GM23338 (cell line): ENCODE data around the gene TTC23. TPM values are rescaled to one million over a fixed set of nuclear protein-coding genes. Genes with fewer than 3 reads are reported as not detected.

Experiments used
- ATAC-seq: fragments of 200-7000 bp; cut with Tn5 transposase; 3 replicates; pipeline ENCODE4 v1.9.1; 2020
- DNase-seq: peaks from one replicate; pipeline ENCODE4 v3.0.0-alpha.2; 2015; ENCODE audit warnings: low spot score
- H2AFZ ChIP-seq: fragments of 200-600 bp; sonication (generic); 2 replicates; pipeline ENCODE4 v1.8.0; 2016; ENCODE audit warnings: antibody characterized with exemption, mild to moderate bottlenecking, moderate library complexity
- H3F3A ChIP-seq: fragments of 200-600 bp; sonication (generic); replicated peaks from 2 replicates; pipeline ENCODE4 v1.8.0; 2017; ENCODE audit warnings: antibody characterized with exemption, mixed run types, low read depth
- H3K27ac ChIP-seq: fragments of 200-600 bp; sonication (generic); 2 replicates; pipeline ENCODE4 v1.6.1; 2016; ENCODE audit warnings: low read depth
- H3K27me3 ChIP-seq: fragments of 200-600 bp; sonication (generic); 2 replicates; pipeline ENCODE4 v1.8.0; 2016; ENCODE audit warnings: mild to moderate bottlenecking, mixed run types, moderate library complexity; ENCODE audit not compliant: insufficient read depth
- H3K36me3 ChIP-seq: fragments of 200-600 bp; sonication (generic); 2 replicates; pipeline ENCODE4 v1.8.0; 2016; ENCODE audit warnings: mild to moderate bottlenecking; ENCODE audit not compliant: insufficient read depth
- H3K4me1 ChIP-seq: fragments of 200-600 bp; sonication (generic); 2 replicates; pipeline ENCODE4 v1.8.0; 2016; ENCODE audit warnings: mild to moderate bottlenecking, moderate library complexity; ENCODE audit not compliant: insufficient read depth
- H3K4me2 ChIP-seq: fragments of 200-600 bp; sonication (generic); 2 replicates; pipeline ENCODE4 v1.7.1; 2017; ENCODE audit warnings: mixed run types
- H3K4me3 ChIP-seq: fragments of 200-600 bp; sonication (generic); 2 replicates; pipeline ENCODE4 v1.6.1; 2016; ENCODE audit warnings: mixed run types
- H3K79me2 ChIP-seq: fragments of 200-600 bp; sonication (generic); replicated peaks from 2 replicates; pipeline ENCODE4 v1.8.0; 2017; ENCODE audit warnings: mild to moderate bottlenecking; ENCODE audit not compliant: insufficient read depth
- H3K9me2 ChIP-seq: fragments of 200-600 bp; sonication (generic); 2 replicates; pipeline ENCODE4 v1.8.0; 2017; ENCODE audit not compliant: insufficient read depth
- H4K20me1 ChIP-seq: fragments of 200-600 bp; sonication (generic); replicated peaks from 2 replicates; pipeline ENCODE4 v1.8.0; 2017; ENCODE audit warnings: mild to moderate bottlenecking; ENCODE audit not compliant: insufficient read depth
- H3K27ac Mint-ChIP-seq: 2 replicates; pipeline ENCODE4 v1.8.0; 2020; ENCODE audit warnings: inconsistent platforms, mild to moderate bottlenecking, moderate library complexity, mixed read lengths
- H3K27me3 Mint-ChIP-seq: 3 replicates; pipeline ENCODE4 v1.8.0; 2022; ENCODE audit warnings: low read depth, mild to moderate bottlenecking, moderate library complexity, mixed read lengths, inconsistent platforms; ENCODE audit not compliant: insufficient read depth, poor library complexity
- H3K36me3 Mint-ChIP-seq: 3 replicates; pipeline ENCODE4 v1.8.0; 2021; ENCODE audit warnings: low read depth, mild to moderate bottlenecking, inconsistent platforms, moderate library complexity, mixed read lengths
- H3K4me1 Mint-ChIP-seq: 3 replicates; pipeline ENCODE4 v1.8.0; 2020; ENCODE audit warnings: mild to moderate bottlenecking, inconsistent platforms, mixed read lengths
- H3K4me3 Mint-ChIP-seq: 3 replicates; pipeline ENCODE4 v1.8.0; 2021; ENCODE audit warnings: moderate library complexity, mild to moderate bottlenecking, inconsistent platforms, mixed read lengths
- H3K9me3 Mint-ChIP-seq: 3 replicates; pipeline ENCODE4 v1.8.0; 2020; ENCODE audit warnings: moderate library complexity, mild to moderate bottlenecking, inconsistent platforms, mixed read lengths
- CREB1 ChIP-seq: fragments of 250-450 bp; sonication (Bioruptor Pico); IDR thresholded peaks from 2 replicates; pipeline ENCODE4 v1.5.0; 2020; ENCODE audit warnings: low read depth, mild to moderate bottlenecking, moderate library complexity
- ETS1 ChIP-seq: IDR thresholded peaks from 2 replicates; pipeline ENCODE4 v1.6.1; 2016; ENCODE audit warnings: antibody characterized with exemption
- EZH2 ChIP-seq: fragments of 200-600 bp; sonication (generic); IDR thresholded peaks from one replicate; pipeline ENCODE4 v1.8.0; 2017; ENCODE audit warnings: antibody characterized with exemption, mild to moderate bottlenecking, low read depth; ENCODE audit not compliant: unreplicated experiment
- EZH2phosphoT487 ChIP-seq: fragments of 200-600 bp; sonication (generic); IDR thresholded peaks from one replicate; pipeline ENCODE4 v1.8.1; 2018; ENCODE audit warnings: antibody characterized with exemption; ENCODE audit not compliant: unreplicated experiment
- NANOG ChIP-seq: IDR thresholded peaks from 2 replicates; pipeline ENCODE4 v1.6.1; 2016; ENCODE audit warnings: antibody characterized with exemption, borderline replicate concordance
- REST ChIP-seq: IDR thresholded peaks from one replicate; pipeline ENCODE4 v1.6.1; 2018; ENCODE audit warnings: antibody characterized with exemption; ENCODE audit not compliant: unreplicated experiment
- ZNF114 ChIP-seq: fragments of 250-450 bp; sonication (Bioruptor Pico); IDR thresholded peaks from 2 replicates; pipeline ENCODE4 v1.5.0; 2020; ENCODE audit warnings: mild to moderate bottlenecking, moderate library complexity
- polyA plus RNA-seq: library from polyadenylated mRNA; unstranded; fragments of >200 nt; fragmentation: Nextera tagmentation; extraction: Ambion mirVana; gene quantifications from 2 replicates; pipeline ENCODE4 v1.2.1, GENCODE V29; 2016
- total RNA-seq: library from RNA; depleted of rRNA; stranded (reverse); fragments of >200 nt; shearing (Covaris generic); gene quantifications from 2 replicates; pipeline ENCODE4 v1.2.3, GENCODE V29; 2014
- TF ChIP-seq, protein P1 (sequence below): fragments of 250-450 bp; sonication (Bioruptor Pico); IDR thresholded peaks from 2 replicates; pipeline ENCODE4 v1.5.0; 2020; ENCODE audit warnings: mild to moderate bottlenecking, moderate library complexity

Gene TTC23
- total and polyA plus RNA-seq, 2 experiments from 2014 or later = 6.3 to 25.2 TPM

DNA sequence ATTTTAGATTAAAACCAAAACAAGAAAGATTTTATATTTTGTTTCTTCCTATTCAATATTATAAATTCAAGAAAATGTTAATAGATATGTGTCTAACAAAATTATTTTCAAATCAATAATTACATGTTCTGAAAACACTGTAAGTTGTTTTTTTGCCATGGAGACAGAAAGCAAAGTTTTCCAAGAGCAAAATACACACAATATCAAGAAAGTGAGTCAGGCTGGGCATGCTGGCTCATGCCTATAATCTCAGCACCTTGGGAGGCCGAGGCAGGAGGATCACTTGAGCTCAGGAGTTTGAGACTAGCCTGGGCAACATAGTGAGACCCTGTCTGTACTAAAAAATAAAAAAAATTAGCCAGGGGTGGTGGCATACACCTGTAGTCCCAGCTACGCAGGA is 71.7 kb downstream of the TTC23 start:
- H3K4me2 ChIP-seq = no peak overlapping the region
- DNase-seq (no peak), ATAC-seq (no peak)
- no peak overlapping the region for H3K4me3 Mint-ChIP-seq
- peaks cover 2% of the 10 kb centered on the region for H3K27me3 Mint-ChIP-seq
- no peaks in the 10 kb centered on the region for H4K20me1 ChIP-seq
- H3K27ac ChIP-seq = no peak overlapping the region
- H3K4me3 ChIP-seq = no peak overlapping the region
- H3K9me2 ChIP-seq = no peaks in the 10 kb centered on the region
- no peaks in the 10 kb centered on the region for H3K36me3 ChIP-seq
- no peaks in the 10 kb centered on the region for H3F3A ChIP-seq
- no peak overlapping the region for H2AFZ ChIP-seq
- H3K9me3 Mint-ChIP-seq = no peaks in the 10 kb centered on the region
- no peak for TF ChIP-seq CREB1
- no peak for TF ChIP-seq EZH2
- TF ChIP-seq ETS1 = no peak
- TF ChIP-seq NANOG = no peak
- TF ChIP-seq REST = no peak
- TF ChIP-seq, protein P1, sequence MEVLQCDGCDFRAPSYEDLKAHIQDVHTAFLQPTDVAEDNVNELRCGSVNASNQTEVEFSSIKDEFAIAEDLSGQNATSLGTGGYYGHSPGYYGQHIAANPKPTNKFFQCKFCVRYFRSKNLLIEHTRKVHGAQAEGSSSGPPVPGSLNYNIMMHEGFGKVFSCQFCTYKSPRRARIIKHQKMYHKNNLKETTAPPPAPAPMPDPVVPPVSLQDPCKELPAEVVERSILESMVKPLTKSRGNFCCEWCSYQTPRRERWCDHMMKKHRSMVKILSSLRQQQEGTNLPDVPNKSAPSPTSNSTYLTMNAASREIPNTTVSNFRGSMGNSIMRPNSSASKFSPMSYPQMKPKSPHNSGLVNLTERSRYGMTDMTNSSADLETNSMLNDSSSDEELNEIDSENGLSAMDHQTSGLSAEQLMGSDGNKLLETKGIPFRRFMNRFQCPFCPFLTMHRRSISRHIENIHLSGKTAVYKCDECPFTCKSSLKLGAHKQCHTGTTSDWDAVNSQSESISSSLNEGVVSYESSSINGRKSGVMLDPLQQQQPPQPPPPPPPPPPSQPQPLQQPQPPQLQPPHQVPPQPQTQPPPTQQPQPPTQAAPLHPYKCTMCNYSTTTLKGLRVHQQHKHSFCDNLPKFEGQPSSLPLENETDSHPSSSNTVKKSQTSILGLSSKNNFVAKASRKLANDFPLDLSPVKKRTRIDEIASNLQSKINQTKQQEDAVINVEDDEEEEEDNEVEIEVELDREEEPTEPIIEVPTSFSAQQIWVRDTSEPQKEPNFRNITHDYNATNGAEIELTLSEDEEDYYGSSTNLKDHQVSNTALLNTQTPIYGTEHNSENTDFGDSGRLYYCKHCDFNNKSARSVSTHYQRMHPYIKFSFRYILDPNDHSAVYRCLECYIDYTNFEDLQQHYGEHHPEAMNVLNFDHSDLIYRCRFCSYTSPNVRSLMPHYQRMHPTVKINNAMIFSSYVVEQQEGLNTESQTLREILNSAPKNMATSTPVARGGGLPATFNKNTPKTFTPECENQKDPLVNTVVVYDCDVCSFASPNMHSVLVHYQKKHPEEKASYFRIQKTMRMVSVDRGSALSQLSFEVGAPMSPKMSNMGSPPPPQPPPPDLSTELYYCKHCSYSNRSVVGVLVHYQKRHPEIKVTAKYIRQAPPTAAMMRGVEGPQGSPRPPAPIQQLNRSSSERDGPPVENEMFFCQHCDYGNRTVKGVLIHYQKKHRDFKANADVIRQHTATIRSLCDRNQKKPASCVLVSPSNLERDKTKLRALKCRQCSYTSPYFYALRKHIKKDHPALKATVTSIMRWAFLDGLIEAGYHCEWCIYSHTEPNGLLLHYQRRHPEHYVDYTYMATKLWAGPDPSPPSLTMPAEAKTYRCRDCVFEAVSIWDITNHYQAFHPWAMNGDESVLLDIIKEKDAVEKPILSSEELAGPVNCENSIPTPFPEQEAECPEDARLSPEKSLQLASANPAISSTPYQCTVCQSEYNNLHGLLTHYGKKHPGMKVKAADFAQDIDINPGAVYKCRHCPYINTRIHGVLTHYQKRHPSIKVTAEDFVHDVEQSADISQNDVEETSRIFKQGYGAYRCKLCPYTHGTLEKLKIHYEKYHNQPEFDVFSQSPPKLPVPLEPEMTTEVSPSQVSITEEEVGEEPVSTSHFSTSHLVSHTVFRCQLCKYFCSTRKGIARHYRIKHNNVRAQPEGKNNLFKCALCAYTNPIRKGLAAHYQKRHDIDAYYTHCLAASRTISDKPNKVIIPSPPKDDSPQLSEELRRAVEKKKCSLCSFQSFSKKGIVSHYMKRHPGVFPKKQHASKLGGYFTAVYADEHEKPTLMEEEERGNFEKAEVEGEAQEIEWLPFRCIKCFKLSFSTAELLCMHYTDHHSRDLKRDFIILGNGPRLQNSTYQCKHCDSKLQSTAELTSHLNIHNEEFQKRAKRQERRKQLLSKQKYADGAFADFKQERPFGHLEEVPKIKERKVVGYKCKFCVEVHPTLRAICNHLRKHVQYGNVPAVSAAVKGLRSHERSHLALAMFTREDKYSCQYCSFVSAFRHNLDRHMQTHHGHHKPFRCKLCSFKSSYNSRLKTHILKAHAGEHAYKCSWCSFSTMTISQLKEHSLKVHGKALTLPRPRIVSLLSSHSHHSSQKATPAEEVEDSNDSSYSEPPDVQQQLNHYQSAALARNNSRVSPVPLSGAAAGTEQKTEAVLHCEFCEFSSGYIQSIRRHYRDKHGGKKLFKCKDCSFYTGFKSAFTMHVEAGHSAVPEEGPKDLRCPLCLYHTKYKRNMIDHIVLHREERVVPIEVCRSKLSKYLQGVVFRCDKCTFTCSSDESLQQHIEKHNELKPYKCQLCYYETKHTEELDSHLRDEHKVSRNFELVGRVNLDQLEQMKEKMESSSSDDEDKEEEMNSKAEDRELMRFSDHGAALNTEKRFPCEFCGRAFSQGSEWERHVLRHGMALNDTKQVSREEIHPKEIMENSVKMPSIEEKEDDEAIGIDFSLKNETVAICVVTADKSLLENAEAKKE (CRISPR knock-in tag) = no peak
- TF ChIP-seq ZNF114 (CRISPR knock-in tag) = no peak
- no peak for TF ChIP-seq EZH2phosphoT487
- peaks cover 6% of the 10 kb centered on the region; the same call in 1 of the 2 replicates for H3K4me1 ChIP-seq
- H3K36me3 Mint-ChIP-seq = peaks cover 7% of the 10 kb centered on the region; the same call in 2 of the 3 replicates
- H3K4me1 Mint-ChIP-seq = peaks cover 18% of the 10 kb centered on the region
- no peak overlapping the region for H3K27ac Mint-ChIP-seq
- H3K79me2 ChIP-seq = no peaks in the 10 kb centered on the region
- no peaks in the 10 kb centered on the region for H3K27me3 ChIP-seq
